Stomach smooth muscle (tissue), 2 donors: ENCODE measurements around the gene ELMO1.
"Not testable (repeated sequence)": the region's sequence is repeated elsewhere in the genome, so short reads cannot be mapped to it uniquely, and the experiment has no call there.

ENCODE experiments used
- H3K27ac ChIP-seq: one replicate; pipeline ENCODE4 v1.7.0; 2013; ENCODE audit warnings: mild to moderate bottlenecking, low read length, inconsistent platforms
- H3K27me3 ChIP-seq, 2 donors: one replicate each; pipeline ENCODE4 v1.7.0; 2013; ENCODE audit warnings: low read length in 2 of 2; ENCODE audit not compliant: insufficient read depth in 2 of 2, control insufficient read depth in 1 of 2
- H3K36me3 ChIP-seq, 2 donors: one replicate each; pipeline ENCODE4 v1.7.0; 2013; ENCODE audit warnings: low read length in 2 of 2; ENCODE audit not compliant: control insufficient read depth in 2 of 2, insufficient read depth in 2 of 2
- H3K4me1 ChIP-seq: one replicate; pipeline ENCODE4 v1.7.0; 2013; ENCODE audit warnings: low read length; ENCODE audit not compliant: control insufficient read depth, insufficient read depth
- H3K4me3 ChIP-seq, 2 donors: one replicate each; pipeline ENCODE4 v1.7.0; 2013; ENCODE audit warnings: low read length in 2 of 2
- H3K9ac ChIP-seq, 2 donors: one replicate each; pipeline ENCODE4 v1.7.0; 2013; ENCODE audit warnings: low read length in 2 of 2, mild to moderate bottlenecking in 1 of 2
- H3K9me3 ChIP-seq, 2 donors: one replicate each; pipeline ENCODE4 v1.7.0; 2013; ENCODE audit warnings: low read length in 2 of 2; ENCODE audit not compliant: control insufficient read depth in 2 of 2
- donor health status: healthy.
- donor health status: Pancreatic carcinoma.

Gene ELMO1

GRCh38 chr7:37153376-37153775 lies 295.3 kb downstream of the ELMO1 start:
- Histone ChIP-seq H3K4me3 (no peak overlapping the region), H3K9ac (no peak overlapping the region), H3K9me3 (no peaks in the 10 kb centered on the region), H3K36me3 (no peaks in the 10 kb centered on the region), H3K27me3 (no peaks in the 10 kb centered on the region), H3K27ac (no peak overlapping the region), H3K4me1 (peaks cover 11% of the 10 kb centered on the region)

- no peak overlapping the region for H3K4me3 ChIP-seq
- H3K4me1 ChIP-seq: peaks cover 11% of the 10 kb centered on the region
- no peaks in the 10 kb centered on the region for H3K27me3 ChIP-seq
- H3K9me3 ChIP-seq: no peaks in the 10 kb centered on the region
- H3K27ac ChIP-seq: no peak overlapping the region
- H3K36me3 ChIP-seq: no peaks in the 10 kb centered on the region
- H3K9ac ChIP-seq: no peak overlapping the region
Observed at GRCh38 chr7:37151741-37152413, 296.8 kb downstream of the ELMO1 start.

- Histone ChIP-seq H3K4me3 (no peak overlapping the region), H3K9ac (no peak overlapping the region), H3K36me3 (no peaks in the 10 kb centered on the region), H3K4me1 (peaks cover 11% of the 10 kb centered on the region), H3K27me3 (no peaks in the 10 kb centered on the region), H3K27ac (no peak overlapping the region), H3K9me3 (no peaks in the 10 kb centered on the region)
Observed at GRCh38 chr7:37150856-37151255, 297.8 kb downstream of the ELMO1 start.

GRCh38 chr7:37150180-37150579 lies 298.5 kb downstream of the ELMO1 start:
- Histone ChIP-seq H3K4me1 (peaks cover 11% of the 10 kb centered on the region), H3K9me3 (no peaks in the 10 kb centered on the region), H3K4me3 (no peak overlapping the region), H3K27ac (no peak overlapping the region), H3K9ac (no peak overlapping the region), H3K36me3 (no peaks in the 10 kb centered on the region), H3K27me3 (no peaks in the 10 kb centered on the region)

GRCh38 chr7:37149773-37150124 lies 298.9 kb downstream of the ELMO1 start:
- no peak overlapping the region for H3K9ac ChIP-seq
- H3K27ac ChIP-seq: no peak overlapping the region
- H3K4me3 ChIP-seq: no peak overlapping the region
- H3K36me3 ChIP-seq: no peaks in the 10 kb centered on the region
- no peaks in the 10 kb centered on the region for H3K27me3 ChIP-seq
- H3K9me3 ChIP-seq: no peaks in the 10 kb centered on the region
- H3K4me1 ChIP-seq: peaks cover 11% of the 10 kb centered on the region

GRCh38 chr7:37149051-37149772 lies 299.5 kb downstream of the ELMO1 start:
- H3K4me3 ChIP-seq: no peak overlapping the region
- no peaks in the 10 kb centered on the region for H3K27me3 ChIP-seq
- no peaks in the 10 kb centered on the region for H3K9me3 ChIP-seq
- H3K4me1 ChIP-seq: peaks cover 11% of the 10 kb centered on the region
- no peak overlapping the region for H3K9ac ChIP-seq
- H3K27ac ChIP-seq: no peak overlapping the region
- H3K36me3 ChIP-seq: no peaks in the 10 kb centered on the region

- Histone ChIP-seq H3K27me3 (no peaks in the 10 kb centered on the region), H3K4me1 (peaks cover 11% of the 10 kb centered on the region), H3K9me3 (no peaks in the 10 kb centered on the region), H3K9ac (no peak overlapping the region), H3K27ac (no peak overlapping the region), H3K4me3 (no peak overlapping the region), H3K36me3 (no peaks in the 10 kb centered on the region)
Observed at GRCh38 chr7:37145682-37146081, 303.0 kb downstream of the ELMO1 start.

GRCh38 chr7:37144423-37144822 lies 304.2 kb downstream of the ELMO1 start:
- Histone ChIP-seq H3K27me3 (no peaks in the 10 kb centered on the region), H3K9me3 (no peaks in the 10 kb centered on the region), H3K4me1 (peaks cover 8% of the 10 kb centered on the region), H3K36me3 (no peaks in the 10 kb centered on the region), H3K4me3 (no peak overlapping the region), H3K9ac (no peak overlapping the region), H3K27ac (no peak overlapping the region)

GRCh38 chr7:37142958-37143357 lies 305.7 kb downstream of the ELMO1 start:
- H3K4me3 ChIP-seq: no peak overlapping the region
- no peak overlapping the region for H3K27ac ChIP-seq
- no peaks in the 10 kb centered on the region for H3K36me3 ChIP-seq
- H3K9me3 ChIP-seq: no peaks in the 10 kb centered on the region
- no peak overlapping the region for H3K9ac ChIP-seq
- H3K4me1 ChIP-seq: no peaks in the 10 kb centered on the region
- no peaks in the 10 kb centered on the region for H3K27me3 ChIP-seq

- Histone ChIP-seq H3K36me3 (no peaks in the 10 kb centered on the region), H3K4me1 (no peaks in the 10 kb centered on the region), H3K9ac (no peak overlapping the region), H3K4me3 (no peak overlapping the region), H3K9me3 (no peaks in the 10 kb centered on the region), H3K27ac (no peak overlapping the region), H3K27me3 (no peaks in the 10 kb centered on the region)
Observed at GRCh38 chr7:37141742-37142141, 306.9 kb downstream of the ELMO1 start.

GRCh38 chr7:37133902-37134301 lies 314.8 kb downstream of the ELMO1 start:
- H3K4me3 ChIP-seq, H3K27me3 ChIP-seq, H3K9me3 ChIP-seq, H3K36me3 ChIP-seq, H3K4me1 ChIP-seq, H3K27ac ChIP-seq, H3K9ac ChIP-seq: not testable (repeated sequence)
